Measurements from ENCODE around the gene WDFY3. TPM values are rescaled to one million over a fixed set of nuclear protein-coding genes. Genes with fewer than 3 reads are reported as not detected.
A peak's percentile ranks its signal among the peaks of the same experiment; 100 is the strongest.

WDFY3 gene
- total and polyA plus RNA-seq, 2 of the 4 experiments (the other 2 are of a cell fraction), result 12.5 to 58.1 TPM

DNA sequence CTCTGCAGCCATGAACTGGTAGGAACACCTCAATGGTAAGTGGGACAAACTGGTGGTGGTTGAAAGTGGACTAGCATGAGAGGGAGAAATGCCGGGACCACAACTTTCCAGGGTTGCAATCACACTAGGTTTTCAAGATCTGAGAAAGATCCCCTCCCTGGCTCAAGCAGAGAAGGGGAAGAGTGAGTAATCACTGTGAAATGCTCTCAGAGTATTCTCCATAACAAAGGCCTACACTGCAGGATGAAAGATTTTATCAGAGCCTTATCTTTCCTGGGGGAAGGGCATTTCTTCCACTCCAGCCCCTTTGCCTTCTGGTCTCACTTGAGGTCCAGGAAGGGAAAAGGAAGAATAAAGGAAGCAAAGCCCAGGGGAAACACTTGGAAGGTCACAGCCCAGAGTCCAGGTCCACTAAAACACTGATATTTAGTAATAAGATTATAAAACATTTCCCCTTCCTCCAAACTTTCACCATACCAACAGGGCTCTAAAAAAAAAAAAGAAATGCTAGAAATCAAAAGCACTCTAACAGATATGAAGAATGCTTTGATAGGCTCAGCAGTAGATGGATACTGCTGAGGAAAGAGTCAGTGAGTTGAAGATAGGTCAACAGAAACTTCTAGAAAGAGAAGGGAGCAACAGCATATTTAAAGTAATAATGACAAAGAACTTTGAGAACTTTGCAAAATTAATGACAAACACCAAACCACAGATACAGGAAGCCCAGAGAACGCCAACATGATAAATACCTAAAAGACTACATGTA lies 95.9 kb downstream of the WDFY3 start:
- TF ChIP-seq RFX5 (IDR thresholded peaks at IDR 0.05; ENCODE audit: low read depth, low read length) (peak; percentile 48; the same call in 1 of the 2 replicates), FOS (IDR thresholded peaks at IDR 0.05; ENCODE audit: low read depth, low read length) (peak; percentile 37; the same call in 1 of the 2 replicates), ELK1 (IDR thresholded peaks at IDR 0.05; ENCODE audit: borderline replicate concordance, low read depth, low read length) (no peak)
- Histone ChIP-seq H4K91ac (ENCODE audit: insufficient read depth, low read depth, low read length) (peak overlapping the region; percentile 84), H2AFZ (replicated peaks; ENCODE audit: low read length, poor library complexity) (no peak overlapping the region), H2BK120ac (ENCODE audit: low read depth, low read length) (peak overlapping the region; percentile 89), H3K56ac (ENCODE audit: extremely low read depth, insufficient read depth, low read length) (no peak overlapping the region; the same call in 1 of the 2 replicates), H4K5ac (ENCODE audit: low read depth, low read length) (peak overlapping the region; percentile 92; the same call in 1 of the 2 replicates), H3K4ac (ENCODE audit: low read depth, low read length) (peak overlapping the region; percentile 89), H2AK9ac (replicated peaks; ENCODE audit: low read depth, low read length, poor library complexity) (peak overlapping the region; percentile 81), H2AK5ac (ENCODE audit: low read depth, low read length) (peak overlapping the region; percentile 93; the same call in 1 of the 2 replicates), H4K8ac (ENCODE audit: low read depth in 2 of 2, low read length in 2 of 2) (peak overlapping the region in 1 of 2 experiments; percentile 81; a peak in 3 of 4 replicates), H3K79me1 (ENCODE audit: low read depth in 1 of 2, low read length in 2 of 2) (peaks cover 20 to 42% of the 10 kb centered on the region in 2 experiments), H3K9me3 (ENCODE audit: control insufficient read depth, insufficient read depth, low read length) (no peaks in the 10 kb centered on the region), H3K4me3 (ENCODE audit: insufficient read depth, low read depth, low read length) (no peak overlapping the region), H3K9me1 (ENCODE audit: insufficient read depth, low read length) (peaks cover 10% of the 10 kb centered on the region), H3K4me1 (ENCODE audit: control insufficient read depth, insufficient read depth, low read length) (peaks cover 7% of the 10 kb centered on the region), H3K4me2 (ENCODE audit: low read depth, low read length) (peak overlapping the region; percentile 82), H3K36me3 (ENCODE audit: control insufficient read depth, insufficient read depth, low read length) (no peaks in the 10 kb centered on the region), H2BK15ac (ENCODE audit: low read depth, low read length) (peak overlapping the region; percentile 66; the same call in 1 of the 3 replicates), H3K14ac (replicated peaks; ENCODE audit: low read depth, low read length) (peak overlapping the region; percentile 84), H3K18ac (ENCODE audit: low read depth, low read length) (peak overlapping the region; percentile 88), H4K20me1 (ENCODE audit: insufficient read depth, low read length) (no peaks in the 10 kb centered on the region), H3K27ac (ENCODE audit: insufficient read depth, low read length) (peak overlapping the region; percentile 78), H3K9ac (ENCODE audit: low read depth, low read length) (peak overlapping the region; percentile 39; the same call in 1 of the 2 replicates), H3K27me3 (ENCODE audit: control insufficient read depth, insufficient read depth, low read length) (no peaks in the 10 kb centered on the region), H2BK5ac (ENCODE audit: low read depth, low read length, poor library complexity, severe bottlenecking) (peak overlapping the region; percentile 53), H3K23ac (ENCODE audit: low read depth, low read length) (peak overlapping the region; percentile 66; the same call in 1 of the 2 replicates), H2BK20ac (ENCODE audit: low read depth, low read length) (peak overlapping the region; percentile 57)
- BruUV-seq (replicated peaks), result no TSS peak
- no CpG with 5 or more reads among the region's 2 CpGs for WGBS, 2 experiments (ENCODE audit: extremely low coverage in 2 of 2, insufficient read length in 1 of 2)
- ATAC-seq (ENCODE audit: low read depth), result peak; percentile 93
- CTCF ChIA-PET, result no interaction called here
- in situ Hi-C loops (cut with MboI; ENCODE audit: low sequenced_read_pairs), result no loop called here
- intact Hi-C loops (cut with micrococcal nuclease), result no loop called here
- POLR2A ChIA-PET (ENCODE audit: unreplicated experiment), result no interaction called here
- peak; percentile 76 for DNase-seq
- dilution Hi-C loops (cut with HindIII; ENCODE audit: low sequenced_read_pairs, unreplicated experiment), result no loop called here
